Activated CD8-positive, alpha-beta memory T cell treated with anti-CD3 and anti-CD28 coated beads for 4 hours (primary cell): ENCODE data around the gene IFNAR2.

Experiments used
- DNase-seq, 2 donors: peaks; one replicate each; pipeline ENCODE4 v3.0.0-alpha.2; 2020; ENCODE audit warnings: low read depth in 2 of 2

The IFNAR2 gene

DNA sequence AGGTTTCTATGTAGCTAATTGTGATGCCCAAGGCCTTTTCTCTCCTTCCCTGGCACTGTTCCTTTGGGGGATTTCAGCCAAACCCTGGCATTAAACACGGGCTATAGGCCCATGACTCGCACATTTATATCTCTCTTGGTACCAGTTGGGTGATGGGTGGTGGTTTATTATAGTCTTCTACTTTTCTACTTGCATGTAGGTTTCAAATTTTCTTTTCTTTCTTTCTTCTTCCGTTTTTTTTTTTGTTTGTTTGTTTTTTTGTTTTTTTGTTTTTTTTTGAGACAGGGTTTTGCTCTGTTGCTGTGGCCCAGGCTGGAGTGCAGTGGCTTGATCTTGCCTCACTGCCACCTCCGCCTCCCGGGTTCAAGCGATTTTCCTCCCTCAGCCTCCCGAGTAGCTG lies 37.5 kb downstream of the IFNAR2 start:
- DNase-seq = no peak

DNA sequence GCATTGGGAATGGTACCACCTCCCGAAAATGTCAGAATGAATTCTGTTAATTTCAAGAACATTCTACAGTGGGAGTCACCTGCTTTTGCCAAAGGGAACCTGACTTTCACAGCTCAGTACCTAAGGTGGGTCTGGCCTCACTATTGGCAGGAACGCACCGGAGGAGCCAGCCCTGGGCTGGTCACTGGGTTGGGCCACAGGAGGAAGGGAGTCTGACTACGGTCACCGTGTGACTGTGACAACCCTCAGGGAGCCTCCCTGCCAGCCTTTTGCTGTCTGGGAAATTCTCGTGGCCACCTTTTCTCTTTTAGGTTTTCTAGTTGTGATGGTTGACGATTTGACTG lies 38.6 kb downstream of the IFNAR2 start:
- DNase-seq = no peak

DNA sequence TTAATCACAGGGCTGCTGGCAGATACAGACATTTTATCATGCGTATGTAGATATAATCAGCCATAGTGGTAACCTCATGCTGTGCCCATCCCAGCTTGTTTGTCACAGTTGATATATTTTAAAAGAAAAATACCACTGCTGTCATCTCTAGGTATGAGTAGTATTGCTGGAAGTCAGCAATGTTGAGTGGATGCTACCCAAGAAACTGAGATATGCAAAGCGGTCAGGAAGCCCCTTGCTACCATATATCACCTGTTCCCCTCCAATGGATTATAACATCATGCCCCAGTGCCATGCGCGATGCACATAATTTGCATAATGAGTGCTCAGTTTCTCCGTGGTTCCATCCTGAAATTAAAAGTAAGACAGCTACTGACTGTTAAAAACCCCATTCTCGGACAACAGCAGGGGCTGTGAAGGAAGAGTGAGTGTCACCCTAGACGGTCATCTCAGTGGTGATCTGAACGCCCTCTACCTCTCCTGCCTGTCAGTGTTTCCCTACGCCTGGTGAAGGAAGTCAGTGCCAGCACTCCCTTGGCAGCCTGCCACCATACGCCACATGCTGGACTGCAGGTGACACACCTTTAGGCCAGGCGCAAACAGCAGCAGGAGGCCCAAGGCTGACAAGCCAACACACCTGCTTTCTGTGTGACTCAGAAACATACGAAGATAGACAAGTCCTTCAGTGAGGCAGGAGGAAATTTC lies 39.2 kb downstream of the IFNAR2 start:
- no peak for DNase-seq

DNA sequence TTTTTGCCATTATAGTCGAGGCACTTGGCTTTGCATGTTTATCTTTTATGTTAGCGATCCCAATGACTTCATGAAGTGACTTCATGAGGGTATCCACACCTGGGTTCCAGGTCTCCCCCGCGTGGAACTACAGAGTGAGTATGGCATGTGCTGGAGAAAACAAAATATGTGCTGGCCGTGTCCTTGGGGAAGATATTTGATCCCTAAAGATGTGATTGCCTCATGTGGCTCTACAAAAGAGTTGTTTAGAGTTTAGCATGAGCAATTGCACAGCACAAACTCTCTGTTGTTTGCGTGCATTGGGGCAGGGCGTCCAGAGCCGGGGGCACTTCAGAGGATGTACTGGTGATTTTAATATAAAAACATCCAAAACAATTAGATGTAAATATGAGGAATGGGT lies 41.2 kb downstream of the IFNAR2 start:
- no peak for DNase-seq

DNA sequence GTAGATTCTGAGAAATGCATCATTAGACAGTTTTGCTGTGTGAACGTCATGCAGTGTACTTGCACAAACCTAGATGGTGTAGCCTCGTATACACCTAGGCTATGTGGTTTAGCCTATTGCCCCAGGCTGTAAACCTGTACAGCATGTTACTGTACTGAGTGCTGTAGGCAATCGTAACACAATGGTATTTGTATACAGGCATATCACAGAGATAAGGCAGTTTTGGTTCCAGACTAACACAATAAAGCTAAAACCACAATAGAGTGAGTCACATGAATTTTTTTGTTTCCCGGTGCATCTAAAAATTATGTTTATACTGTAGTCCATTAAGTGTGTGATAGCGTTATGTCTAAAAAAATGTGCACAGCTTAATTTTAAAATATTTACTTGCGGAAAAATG lies 43.3 kb downstream of the IFNAR2 start:
- no peak for DNase-seq

DNA sequence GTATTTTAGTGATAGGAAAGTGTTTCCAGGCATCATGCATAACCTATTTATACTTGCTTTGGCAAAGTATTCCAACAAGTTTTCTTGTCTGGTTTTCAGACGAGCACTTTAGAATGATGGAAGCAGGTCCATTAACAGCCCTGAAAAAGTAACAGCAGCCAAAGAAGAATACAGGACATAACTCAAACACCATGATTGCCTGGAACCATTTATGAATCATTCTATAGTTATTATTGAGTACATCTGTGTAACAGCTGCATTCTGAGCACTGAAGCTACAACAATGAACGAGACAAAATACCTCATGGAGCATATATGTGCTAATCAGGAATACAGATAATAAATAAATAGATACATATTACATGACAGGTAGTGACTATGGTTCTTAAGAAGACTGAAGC lies 49.0 kb downstream of the IFNAR2 start:
- DNase-seq = no peak

DNA sequence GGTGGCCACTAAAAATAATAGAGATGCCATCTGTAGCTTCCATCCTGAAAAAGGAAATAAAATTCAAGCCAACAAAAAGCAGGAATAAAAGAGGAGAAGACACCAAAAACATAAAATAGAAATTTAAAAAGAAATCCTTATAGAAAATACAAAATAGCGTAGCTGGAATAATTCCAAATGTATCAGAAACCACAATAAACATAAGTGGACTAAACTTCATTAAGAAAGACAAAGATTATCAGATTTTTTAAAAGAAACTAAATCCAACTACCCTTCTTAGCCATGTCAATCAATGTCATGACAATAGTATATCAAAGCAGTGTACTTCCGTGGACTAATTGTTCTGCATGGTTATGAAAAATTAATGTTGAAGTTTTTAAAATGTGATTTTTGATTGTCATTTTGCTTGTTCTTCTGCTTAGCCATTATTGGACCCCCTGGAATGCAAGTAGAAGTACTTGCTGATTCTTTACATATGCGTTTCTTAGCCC lies 49.6 kb downstream of the IFNAR2 start:
- no peak for DNase-seq
